SJCRH30 (cell line): ENCODE data around the gene PTPRU. TPM values are rescaled to one million over a fixed set of nuclear protein-coding genes. Genes with fewer than 3 reads are reported as not detected.

Experiments
- DNase-seq, 2 experiments: peaks; one replicate each; pipeline ENCODE4 v3.0.0-alpha.2; 2015 to 2020
- H3K27ac ChIP-seq: fragments of 250-450 bp; sonication (Bioruptor Pico); 2 replicates; pipeline ENCODE4 v1.5.1; 2020; ENCODE audit warnings: mild to moderate bottlenecking, moderate library complexity
- H3K27me3 ChIP-seq: fragments of 250-450 bp; sonication (Bioruptor Pico); 2 replicates; pipeline ENCODE4 v1.5.1; 2020; ENCODE audit warnings: mild to moderate bottlenecking, moderate library complexity
- H3K36me3 ChIP-seq: fragments of 250-450 bp; sonication (Bioruptor Pico); 2 replicates; pipeline ENCODE4 v1.5.1; 2020; ENCODE audit warnings: mild to moderate bottlenecking, moderate library complexity
- H3K4me1 ChIP-seq: fragments of 250-450 bp; sonication (Bioruptor Pico); 2 replicates; pipeline ENCODE4 v1.5.1; 2020; ENCODE audit warnings: mild to moderate bottlenecking, moderate library complexity
- H3K4me3 ChIP-seq: fragments of 250-450 bp; sonication (Bioruptor Pico); 2 replicates; pipeline ENCODE4 v1.5.1; 2020; ENCODE audit warnings: mild to moderate bottlenecking, moderate library complexity
- H3K9me3 ChIP-seq: fragments of 250-450 bp; sonication (Bioruptor Pico); replicated peaks from 2 replicates; pipeline ENCODE4 v1.5.1; 2020; ENCODE audit warnings: mild to moderate bottlenecking, moderate library complexity
- total RNA-seq: library from RNA; depleted of rRNA; stranded (reverse); fragments of >200 nt; shearing (Covaris generic); gene quantifications from 2 replicates; pipeline ENCODE4 v1.2.3, GENCODE V29; 2014

PTPRU gene
- total RNA-seq, 1 experiment from 2014 or later: 16.3 TPM

GRCh38 chr1:29324202-29324601 lies 87.9 kb downstream of the PTPRU start:
- Histone ChIP-seq H3K36me3 (no peaks in the 10 kb centered on the region), H3K27me3 (no peaks in the 10 kb centered on the region), H3K4me3 (no peak overlapping the region), H3K4me1 (no peaks in the 10 kb centered on the region), H3K27ac (no peak overlapping the region), H3K9me3 (no peaks in the 10 kb centered on the region)
- DNase-seq: no peak

DNA sequence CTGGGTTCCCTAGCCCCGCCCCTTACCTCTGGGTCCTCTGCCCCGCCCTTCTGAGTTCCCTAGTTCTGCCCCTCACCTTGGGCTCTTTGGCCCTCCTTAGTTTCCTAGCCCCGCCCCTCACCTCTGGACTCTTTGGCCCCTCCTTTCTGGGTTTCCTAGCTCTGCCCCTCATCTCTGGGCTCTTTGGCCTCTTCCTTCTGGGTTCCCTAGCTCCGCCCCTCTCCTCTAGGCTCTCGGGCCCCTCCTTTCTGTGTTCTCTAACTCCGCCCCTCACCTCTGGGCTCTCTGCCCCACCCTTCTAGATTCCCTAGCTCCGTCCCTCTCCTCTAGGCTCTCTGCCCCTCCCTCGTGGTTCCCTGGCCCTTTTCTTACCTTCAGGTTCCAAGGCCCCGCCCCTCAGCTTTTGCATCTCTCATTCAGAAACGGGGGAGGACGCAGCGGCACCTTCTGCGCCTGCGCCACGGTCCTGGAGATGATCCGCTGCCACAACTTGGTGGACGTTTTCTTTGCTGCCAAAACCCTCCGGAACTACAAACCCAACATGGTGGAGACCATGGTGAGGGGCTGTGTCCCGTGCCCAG lies 88.5 kb downstream of the PTPRU start:
- Histone ChIP-seq H3K27me3 (no peaks in the 10 kb centered on the region), H3K27ac (no peak overlapping the region), H3K4me1 (no peaks in the 10 kb centered on the region), H3K36me3 (no peaks in the 10 kb centered on the region), H3K4me3 (no peak overlapping the region), H3K9me3 (no peaks in the 10 kb centered on the region)
- peak in 1 of 2 experiments; percentile 27 for DNase-seq

- Histone ChIP-seq H3K27ac (no peak overlapping the region), H3K4me3 (no peak overlapping the region), H3K36me3 (no peaks in the 10 kb centered on the region), H3K9me3 (no peaks in the 10 kb centered on the region), H3K4me1 (no peaks in the 10 kb centered on the region), H3K27me3 (no peaks in the 10 kb centered on the region)
- DNase-seq: no peak
These were observed 89.4 kb downstream of the PTPRU start for GRCh38 chr1:29325675-29326074.

DNA sequence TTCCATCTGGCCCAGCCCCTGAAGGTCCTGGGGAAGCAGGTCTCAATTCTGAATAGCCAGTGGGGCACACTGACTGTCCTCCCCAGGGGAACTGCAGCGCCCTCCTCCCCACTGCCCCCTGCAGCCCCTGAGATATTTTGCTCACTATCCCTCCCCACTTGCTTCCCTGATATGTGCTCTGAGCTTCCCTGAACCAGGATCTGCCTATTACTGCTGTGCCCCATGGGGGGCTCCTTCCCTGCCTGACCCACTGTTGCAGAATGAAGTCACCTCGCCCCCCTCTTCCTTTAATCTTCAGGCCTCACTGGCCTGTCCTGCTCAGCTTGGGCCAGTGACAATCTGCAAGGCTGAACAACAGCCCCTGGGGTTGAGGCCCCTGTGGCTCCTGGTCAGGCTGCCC lies 89.8 kb downstream of the PTPRU start:
- H3K27me3 ChIP-seq: no peaks in the 10 kb centered on the region
- H3K27ac ChIP-seq: no peak overlapping the region
- no peak overlapping the region for H3K4me3 ChIP-seq
- no peak for DNase-seq
- no peaks in the 10 kb centered on the region for H3K4me1 ChIP-seq
- H3K36me3 ChIP-seq: no peaks in the 10 kb centered on the region
- H3K9me3 ChIP-seq: no peaks in the 10 kb centered on the region

DNA sequence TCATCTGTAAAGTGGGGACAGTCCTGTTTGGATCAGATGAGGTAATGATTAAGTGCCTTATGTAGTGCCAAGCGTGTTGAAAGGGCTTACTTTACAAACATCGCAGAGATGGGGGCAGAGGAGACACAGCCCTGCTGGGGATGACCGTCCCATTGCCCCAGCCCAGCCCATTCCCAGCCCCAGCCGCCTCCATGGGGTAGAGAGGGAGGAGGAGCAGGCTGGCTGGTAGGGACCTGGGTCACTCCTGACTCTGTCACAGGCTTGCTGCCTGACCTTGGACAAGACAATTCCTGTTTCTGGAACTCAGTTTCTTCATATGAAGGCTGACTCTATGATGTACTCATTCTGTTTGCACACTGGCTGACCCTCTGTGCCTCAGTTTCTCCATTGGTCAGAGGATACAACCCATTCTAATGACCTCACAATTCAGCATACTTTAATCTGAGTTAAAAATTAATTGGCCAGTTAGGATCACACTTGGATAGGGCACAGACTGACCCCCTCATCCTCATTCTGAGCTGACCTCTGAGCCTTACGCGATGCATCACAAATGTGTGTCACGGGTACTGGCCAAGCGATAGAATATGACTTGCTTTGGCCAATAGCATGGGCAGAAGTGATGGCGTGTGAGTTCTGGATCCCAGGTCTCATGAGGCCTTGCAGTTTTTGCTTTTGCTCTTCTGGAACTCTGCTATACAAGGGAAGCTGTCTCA lies 91.1 kb downstream of the PTPRU start:
- H3K36me3 ChIP-seq: no peaks in the 10 kb centered on the region
- no peak for DNase-seq
- H3K9me3 ChIP-seq: no peaks in the 10 kb centered on the region
- no peaks in the 10 kb centered on the region; the same call in 1 of the 2 replicates for H3K27me3 ChIP-seq
- H3K4me1 ChIP-seq: no peaks in the 10 kb centered on the region
- no peak overlapping the region for H3K4me3 ChIP-seq
- H3K27ac ChIP-seq: no peak overlapping the region

GRCh38 chr1:29329022-29329775 lies 92.9 kb downstream of the PTPRU start:
- Histone ChIP-seq H3K27me3 (peaks cover 11% of the 10 kb centered on the region), H3K36me3 (no peaks in the 10 kb centered on the region), H3K4me3 (no peak overlapping the region), H3K9me3 (0 out of 2 replicates have a peak, but pooled peaks cover 3% of the 10 kb centered on the region), H3K4me1 (no peaks in the 10 kb centered on the region), H3K27ac (no peak overlapping the region)
- no peak for DNase-seq

- H3K4me3 ChIP-seq: no peak overlapping the region
- H3K27ac ChIP-seq: no peak overlapping the region
- 0 out of 2 replicates have a peak, but pooled peaks cover 3% of the 10 kb centered on the region for H3K9me3 ChIP-seq
- peaks cover 11% of the 10 kb centered on the region for H3K27me3 ChIP-seq
- no peaks in the 10 kb centered on the region for H3K36me3 ChIP-seq
- DNase-seq: no peak
- H3K4me1 ChIP-seq: no peaks in the 10 kb centered on the region
These were observed 93.8 kb downstream of the PTPRU start for GRCh38 chr1:29330089-29330488.

DNA sequence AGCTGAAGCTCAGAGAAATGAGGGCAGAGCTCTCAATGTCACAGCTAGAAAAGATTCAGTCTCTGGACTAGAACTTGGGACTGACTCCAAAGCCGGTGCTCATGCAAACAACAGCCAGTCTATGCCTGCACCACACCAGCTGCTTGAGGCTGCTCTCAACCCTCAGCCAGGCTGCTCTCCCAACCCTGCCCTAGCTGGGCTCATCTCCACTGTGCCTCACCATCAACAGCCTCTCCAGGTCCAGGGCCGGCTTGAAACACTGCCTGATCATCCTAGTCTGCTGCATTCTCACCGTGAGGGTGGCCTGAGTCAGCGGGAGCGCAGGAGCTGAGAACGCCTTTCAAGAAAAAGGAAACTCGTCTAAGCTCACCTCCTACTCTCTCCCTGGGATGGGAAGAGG lies 94.5 kb downstream of the PTPRU start:
- Histone ChIP-seq H3K36me3 (no peaks in the 10 kb centered on the region), H3K27ac (no peak overlapping the region), H3K27me3 (peaks cover 11% of the 10 kb centered on the region), H3K9me3 (0 out of 2 replicates have a peak, but pooled peaks cover 3% of the 10 kb centered on the region), H3K4me1 (no peaks in the 10 kb centered on the region), H3K4me3 (no peak overlapping the region)
- no peak for DNase-seq

- Histone ChIP-seq H3K9me3 (0 out of 2 replicates have a peak, but pooled peaks cover 3% of the 10 kb centered on the region), H3K36me3 (no peaks in the 10 kb centered on the region), H3K27me3 (peaks cover 11% of the 10 kb centered on the region), H3K4me1 (no peaks in the 10 kb centered on the region), H3K4me3 (no peak overlapping the region), H3K27ac (no peak overlapping the region)
- no peak for DNase-seq
These were observed 95.0 kb downstream of the PTPRU start for GRCh38 chr1:29331309-29331708.

DNA sequence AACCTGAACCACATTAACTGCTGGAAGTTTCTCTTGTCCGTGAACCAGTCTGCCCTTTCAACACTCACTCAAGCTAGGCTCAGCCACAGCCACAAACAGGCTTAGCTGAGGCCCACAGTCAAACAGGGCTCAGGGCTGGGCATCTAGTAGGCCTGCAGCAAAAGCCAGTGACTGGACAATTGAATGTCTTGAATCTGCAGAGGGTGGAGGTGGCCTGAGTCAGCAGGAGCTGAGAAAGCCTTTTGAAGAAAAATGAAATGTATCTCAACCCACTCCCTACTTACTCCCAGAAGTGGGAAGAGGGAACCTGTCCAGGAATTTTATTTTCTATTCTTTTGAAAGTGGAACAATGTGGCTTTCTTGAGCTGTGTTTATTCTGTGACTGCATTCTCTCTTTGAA lies 95.4 kb downstream of the PTPRU start:
- Histone ChIP-seq H3K36me3 (no peaks in the 10 kb centered on the region), H3K9me3 (0 out of 2 replicates have a peak, but pooled peaks cover 3% of the 10 kb centered on the region), H3K4me1 (no peaks in the 10 kb centered on the region), H3K4me3 (no peak overlapping the region), H3K27me3 (peaks cover 11% of the 10 kb centered on the region), H3K27ac (no peak overlapping the region)
- no peak for DNase-seq

DNA sequence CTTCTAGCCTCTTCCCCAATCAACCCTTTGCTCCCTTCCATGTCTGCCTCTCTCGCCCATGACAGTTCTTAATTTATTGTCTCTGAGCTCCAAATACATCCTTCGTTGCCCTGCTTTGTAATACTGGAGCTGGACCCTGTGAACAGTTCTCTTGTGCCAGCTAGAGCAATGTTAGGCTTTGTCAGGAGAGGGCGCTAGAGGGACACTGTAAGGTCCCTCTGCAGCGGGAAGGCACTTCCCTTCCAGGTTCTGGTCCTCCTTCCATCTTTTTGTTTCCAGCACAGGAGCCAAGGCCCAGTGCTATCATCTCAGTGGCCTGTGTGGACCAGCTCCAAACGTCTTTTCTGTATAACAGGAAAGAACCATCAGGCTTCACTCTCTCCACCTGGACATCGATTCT lies 95.9 kb downstream of the PTPRU start:
- H3K9me3 ChIP-seq: 0 out of 2 replicates have a peak, but pooled peaks cover 3% of the 10 kb centered on the region
- H3K4me1 ChIP-seq: no peaks in the 10 kb centered on the region
- no peak overlapping the region for H3K4me3 ChIP-seq
- no peaks in the 10 kb centered on the region for H3K36me3 ChIP-seq
- H3K27ac ChIP-seq: no peak overlapping the region
- peak; percentile 66 to 81 for DNase-seq
- peaks cover 11% of the 10 kb centered on the region for H3K27me3 ChIP-seq

GRCh38 chr1:29333008-29333407 lies 96.7 kb downstream of the PTPRU start:
- H3K9me3 ChIP-seq: 0 out of 2 replicates have a peak, but pooled peaks cover 3% of the 10 kb centered on the region
- no peaks in the 10 kb centered on the region for H3K4me1 ChIP-seq
- peaks cover 11% of the 10 kb centered on the region for H3K27me3 ChIP-seq
- H3K27ac ChIP-seq: no peak overlapping the region
- H3K4me3 ChIP-seq: no peak overlapping the region
- no peak for DNase-seq
- no peaks in the 10 kb centered on the region for H3K36me3 ChIP-seq

GRCh38 chr1:29335573-29335972 lies 99.3 kb downstream of the PTPRU start:
- no peak overlapping the region for H3K4me3 ChIP-seq
- H3K27me3 ChIP-seq: peaks cover 11% of the 10 kb centered on the region
- DNase-seq: no peak
- H3K9me3 ChIP-seq: 0 out of 2 replicates have a peak, but pooled peaks cover 3% of the 10 kb centered on the region
- no peaks in the 10 kb centered on the region for H3K36me3 ChIP-seq
- H3K4me1 ChIP-seq: no peaks in the 10 kb centered on the region
- H3K27ac ChIP-seq: no peak overlapping the region

GRCh38 chr1:29338908-29339575 lies 102.7 kb downstream of the PTPRU start:
- no peak for DNase-seq
- Histone ChIP-seq H3K9me3 (no peaks in the 10 kb centered on the region; the same call in 1 of the 2 replicates), H3K4me1 (peaks cover 8% of the 10 kb centered on the region; the same call in 1 of the 2 replicates), H3K27me3 (no peaks in the 10 kb centered on the region; the same call in 1 of the 2 replicates), H3K36me3 (no peaks in the 10 kb centered on the region), H3K4me3 (no peak overlapping the region), H3K27ac (no peak overlapping the region)
